ENCODE results near the gene PRKN. TPM values are rescaled to one million over a fixed set of nuclear protein-coding genes. Genes with fewer than 3 reads are reported as not detected.
"Not testable (repeated sequence)": the region's sequence is repeated elsewhere in the genome, so short reads cannot be mapped to it uniquely, and the experiment has no call there.

Gene PRKN
- total RNA-seq, 1 donor from 2014 or later, result 1.2 TPM

DNA sequence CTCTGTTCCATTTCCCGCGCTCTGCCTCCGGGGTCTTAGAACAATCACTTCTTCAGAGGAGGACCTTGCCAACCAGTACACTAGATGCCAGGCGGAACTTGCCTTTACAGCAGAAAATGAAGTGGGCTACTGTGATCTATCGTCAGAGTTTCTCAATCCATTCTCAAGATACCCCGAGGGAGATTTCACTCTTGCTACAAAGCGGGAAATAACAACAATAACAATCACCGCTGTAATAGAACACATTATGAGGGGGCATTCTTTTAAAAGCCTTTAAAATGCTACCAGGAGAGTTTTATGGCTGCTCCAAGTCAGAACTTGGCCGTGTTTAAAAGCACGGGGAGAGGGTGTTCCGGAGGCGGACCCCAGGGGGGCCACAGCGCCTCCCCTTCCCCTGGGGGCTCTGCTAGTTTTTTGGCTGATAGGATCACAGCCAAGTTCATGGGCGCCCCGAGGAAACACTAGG is 836.7 kb downstream of the PRKN start:
- TF ChIP-seq, protein P1, sequence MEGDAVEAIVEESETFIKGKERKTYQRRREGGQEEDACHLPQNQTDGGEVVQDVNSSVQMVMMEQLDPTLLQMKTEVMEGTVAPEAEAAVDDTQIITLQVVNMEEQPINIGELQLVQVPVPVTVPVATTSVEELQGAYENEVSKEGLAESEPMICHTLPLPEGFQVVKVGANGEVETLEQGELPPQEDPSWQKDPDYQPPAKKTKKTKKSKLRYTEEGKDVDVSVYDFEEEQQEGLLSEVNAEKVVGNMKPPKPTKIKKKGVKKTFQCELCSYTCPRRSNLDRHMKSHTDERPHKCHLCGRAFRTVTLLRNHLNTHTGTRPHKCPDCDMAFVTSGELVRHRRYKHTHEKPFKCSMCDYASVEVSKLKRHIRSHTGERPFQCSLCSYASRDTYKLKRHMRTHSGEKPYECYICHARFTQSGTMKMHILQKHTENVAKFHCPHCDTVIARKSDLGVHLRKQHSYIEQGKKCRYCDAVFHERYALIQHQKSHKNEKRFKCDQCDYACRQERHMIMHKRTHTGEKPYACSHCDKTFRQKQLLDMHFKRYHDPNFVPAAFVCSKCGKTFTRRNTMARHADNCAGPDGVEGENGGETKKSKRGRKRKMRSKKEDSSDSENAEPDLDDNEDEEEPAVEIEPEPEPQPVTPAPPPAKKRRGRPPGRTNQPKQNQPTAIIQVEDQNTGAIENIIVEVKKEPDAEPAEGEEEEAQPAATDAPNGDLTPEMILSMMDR (IDR thresholded peaks at IDR 0.05; ENCODE audit: insufficient read depth, low read length, poor library complexity, severe bottlenecking), result no peak
- no peak for DNase-seq (ENCODE audit: low read depth)
- Histone ChIP-seq H3K4me3 (ENCODE audit: low read depth, low read length) (no peak overlapping the region), H3K27me3 (ENCODE audit: control insufficient read depth, insufficient read depth, low read length) (no peaks in the 10 kb centered on the region), H3K36me3 (ENCODE audit: control insufficient read depth, insufficient read depth, low read length) (no peaks in the 10 kb centered on the region)

DNA sequence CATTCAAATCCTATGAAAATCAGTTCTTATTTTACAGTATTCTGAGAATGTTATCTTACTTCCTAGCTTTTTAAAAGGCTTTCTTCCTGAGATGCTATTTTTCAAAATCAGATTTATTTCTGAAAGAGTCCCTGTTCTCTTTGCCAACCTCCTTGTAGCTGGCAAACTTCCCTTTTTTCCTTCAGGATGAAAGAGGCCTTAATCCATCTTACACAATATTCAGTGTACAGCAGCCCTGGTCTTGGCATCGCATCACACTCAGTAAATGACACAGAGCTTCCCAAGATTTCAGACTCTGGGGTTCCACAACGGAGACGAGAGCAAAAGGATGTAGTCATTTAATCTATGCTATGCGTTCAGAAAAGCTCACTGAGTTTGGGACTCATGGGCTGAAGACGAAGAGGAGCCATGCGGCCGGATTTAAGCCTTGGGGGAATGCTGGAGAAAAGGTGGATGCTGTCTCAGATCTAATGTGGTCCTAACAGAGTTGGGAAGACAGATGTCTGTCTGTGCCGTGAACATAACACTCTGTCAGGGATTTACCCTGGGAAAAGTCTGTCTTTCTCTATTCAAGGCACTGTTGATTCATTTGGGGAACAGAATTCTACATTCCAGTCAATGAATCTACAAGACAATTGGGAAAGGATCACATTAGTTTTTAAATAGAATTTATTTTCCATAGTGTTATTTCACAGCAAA is 837.3 kb downstream of the PRKN start:
- TF ChIP-seq, protein P1 (IDR thresholded peaks at IDR 0.05; ENCODE audit: insufficient read depth, low read length, poor library complexity, severe bottlenecking), result no peak
- Histone ChIP-seq H3K36me3 (ENCODE audit: control insufficient read depth, insufficient read depth, low read length) (no peaks in the 10 kb centered on the region), H3K4me3 (ENCODE audit: low read depth, low read length) (no peak overlapping the region), H3K27me3 (ENCODE audit: control insufficient read depth, insufficient read depth, low read length) (no peaks in the 10 kb centered on the region)
- DNase-seq (ENCODE audit: low read depth), result no peak

GRCh38 chr6:161889324-161889723 is 838.2 kb downstream of the PRKN start:
- TF ChIP-seq, protein P1 (IDR thresholded peaks at IDR 0.05; ENCODE audit: insufficient read depth, low read length, poor library complexity, severe bottlenecking), result no peak
- no peak for DNase-seq (ENCODE audit: low read depth)
- Histone ChIP-seq H3K36me3 (ENCODE audit: control insufficient read depth, insufficient read depth, low read length) (no peaks in the 10 kb centered on the region), H3K27me3 (ENCODE audit: control insufficient read depth, insufficient read depth, low read length) (no peaks in the 10 kb centered on the region), H3K4me3 (ENCODE audit: low read depth, low read length) (no peak overlapping the region)

DNA sequence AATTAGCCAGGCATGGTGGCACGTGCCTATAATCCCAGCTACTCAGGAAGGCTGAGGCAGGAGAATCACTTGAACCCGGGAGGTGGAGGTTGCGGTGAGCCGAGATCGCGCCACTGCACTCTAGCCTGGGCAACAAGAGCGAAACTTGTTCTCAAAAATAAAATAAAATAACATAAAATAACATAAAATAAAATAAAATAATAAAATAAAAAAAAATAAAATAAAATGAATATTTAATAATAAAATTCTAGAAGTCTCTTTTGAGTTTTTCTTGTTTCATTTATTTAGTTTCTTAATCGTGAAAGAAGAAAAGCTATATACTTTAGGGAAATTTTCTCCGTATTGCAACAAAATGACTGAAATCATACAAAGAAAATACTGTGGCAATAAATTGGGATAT is 841.0 kb downstream of the PRKN start:
- not testable (repeated sequence) for DNase-seq (ENCODE audit: low read depth); H3K36me3 ChIP-seq (ENCODE audit: control insufficient read depth, insufficient read depth, low read length); H3K4me3 ChIP-seq (ENCODE audit: low read depth, low read length); H3K27me3 ChIP-seq (ENCODE audit: control insufficient read depth, insufficient read depth, low read length)

DNA sequence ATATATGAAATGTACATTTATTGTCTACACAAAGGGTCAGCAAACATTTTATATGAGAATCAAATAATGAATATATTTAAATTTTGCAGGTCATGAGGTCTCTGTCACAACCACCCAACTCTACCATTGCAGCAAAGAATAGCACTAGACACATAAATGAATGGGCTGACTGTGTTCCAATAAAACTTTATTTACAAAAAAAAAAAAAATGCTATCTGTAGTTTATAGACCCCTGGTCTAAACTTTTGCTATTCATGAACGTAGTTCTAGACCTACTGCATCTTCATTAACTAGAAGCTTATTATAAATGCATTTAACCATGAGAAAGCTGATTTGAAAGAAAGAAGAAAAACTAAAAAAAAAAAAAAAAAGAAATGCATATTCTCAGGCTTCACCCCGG is 842.8 kb downstream of the PRKN start:
- TF ChIP-seq, protein P1 (IDR thresholded peaks at IDR 0.05; ENCODE audit: insufficient read depth, low read length, poor library complexity, severe bottlenecking), result no peak
- no peak overlapping the region for H3K4me3 ChIP-seq (ENCODE audit: low read depth, low read length)
- DNase-seq (ENCODE audit: low read depth), result no peak
- H3K36me3 ChIP-seq (ENCODE audit: control insufficient read depth, insufficient read depth, low read length), result no peaks in the 10 kb centered on the region
- H3K27me3 ChIP-seq (ENCODE audit: control insufficient read depth, insufficient read depth, low read length), result no peaks in the 10 kb centered on the region

- Histone ChIP-seq H3K4me3 (ENCODE audit: low read depth, low read length) (no peak overlapping the region), H3K36me3 (ENCODE audit: control insufficient read depth, insufficient read depth, low read length) (no peaks in the 10 kb centered on the region), H3K27me3 (ENCODE audit: control insufficient read depth, insufficient read depth, low read length) (no peaks in the 10 kb centered on the region)
- no peak for DNase-seq (ENCODE audit: low read depth)
- TF ChIP-seq, protein P1 (IDR thresholded peaks at IDR 0.05; ENCODE audit: insufficient read depth, low read length, poor library complexity, severe bottlenecking), result no peak
These were observed 845.3 kb downstream of the PRKN start for GRCh38 chr6:161882196-161882765.

Measured in kidney epithelial cell (primary cell).